Fibroblast of the aortic adventitia (primary cell): Measurements from ENCODE around the gene SDHAF4. TPM values are rescaled to one million over a fixed set of nuclear protein-coding genes. Genes with fewer than 3 reads are reported as not detected.
A peak's percentile ranks its signal among the peaks of the same experiment; 100 is the strongest.
"Not testable (repeated sequence)": the region's sequence is repeated elsewhere in the genome, so short reads cannot be mapped to it uniquely, and the experiment has no call there.

Source experiments
- DNase-seq: peaks from one replicate; pipeline ENCODE4 v3.0.0-alpha.2; 2010; ENCODE audit warnings: low read depth
- H3K4me3 ChIP-seq: 2 replicates; pipeline ENCODE4 v1.5.1; 2011; ENCODE audit warnings: low read depth, mild to moderate bottlenecking, control low read depth, low read length, moderate library complexity
- CTCF ChIP-seq: IDR thresholded peaks from 2 replicates; pipeline ENCODE4 v1.5.1; 2011; ENCODE audit warnings: mild to moderate bottlenecking, low read length, control low read depth, inconsistent platforms; ENCODE audit not compliant: insufficient read depth
- total RNA-seq: library from RNA; depleted of rRNA; stranded (reverse); fragments of >200 nt; gene quantifications from 2 replicates; pipeline ENCODE4 v1.2.3, GENCODE V29; 2012; ENCODE audit warnings: low replicate concordance

Gene SDHAF4
- total RNA-seq, 1 donor, result 8.0 TPM

- no peak for DNase-seq
- no peak for TF ChIP-seq CTCF
- no peak overlapping the region for H3K4me3 ChIP-seq
Measured at GRCh38 chr6:70531133-70531532, 35.6 kb upstream of the SDHAF4 start.

GRCh38 chr6:70537266-70537665 is 29.5 kb upstream of the SDHAF4 start:
- no peak for DNase-seq
- no peak for TF ChIP-seq CTCF
- H3K4me3 ChIP-seq, result no peak overlapping the region

DNA sequence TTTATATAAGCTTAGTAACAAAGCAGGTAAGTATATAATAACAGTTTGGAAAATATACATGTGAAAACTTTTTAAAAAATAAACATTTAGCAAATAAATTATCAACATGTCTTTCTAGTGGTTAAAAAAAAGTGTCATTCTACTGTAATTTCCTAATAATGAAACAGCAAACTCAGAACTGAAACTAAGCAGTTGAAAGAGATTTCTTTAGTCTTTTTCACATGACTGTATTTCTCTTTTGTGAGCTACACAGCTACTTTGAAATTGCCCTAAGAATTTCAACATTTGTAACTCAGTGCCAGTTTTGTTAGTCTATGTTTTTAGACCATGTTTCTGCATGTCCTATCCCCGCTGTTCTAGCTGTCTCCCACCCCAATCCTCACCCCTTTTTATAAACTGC is 28.4 kb upstream of the SDHAF4 start:
- H3K4me3 ChIP-seq, result no peak overlapping the region
- no peak for DNase-seq
- no peak for TF ChIP-seq CTCF

GRCh38 chr6:70547313-70547712 is 19.4 kb upstream of the SDHAF4 start:
- DNase-seq, result peak; percentile 46
- no peak overlapping the region for H3K4me3 ChIP-seq
- peak; percentile 62 for TF ChIP-seq CTCF

- TF ChIP-seq CTCF, result no peak
- DNase-seq, result no peak
- no peak overlapping the region for H3K4me3 ChIP-seq
Measured at GRCh38 chr6:70547905-70548304, 18.8 kb upstream of the SDHAF4 start.

DNA sequence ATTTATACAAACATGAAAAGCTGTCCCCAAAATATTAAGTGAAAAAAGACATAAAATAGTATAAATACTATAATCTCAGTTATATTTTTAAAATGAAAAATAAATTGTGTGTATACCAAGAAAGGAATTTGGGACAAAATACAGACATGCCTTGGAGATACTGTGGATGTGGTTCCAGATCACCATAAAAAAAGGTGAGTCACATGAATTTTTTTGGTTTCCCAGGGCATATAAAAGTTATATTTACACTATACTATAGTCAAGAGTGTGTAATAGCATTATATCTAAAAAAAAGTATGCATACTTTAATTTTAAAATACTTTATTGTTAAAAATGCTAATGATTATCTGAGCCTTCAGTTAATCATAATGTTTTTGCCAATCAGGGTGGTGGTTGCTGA is 17.4 kb upstream of the SDHAF4 start:
- no peak for TF ChIP-seq CTCF
- no peak overlapping the region for H3K4me3 ChIP-seq
- DNase-seq, result no peak

- DNase-seq, result no peak
- no peak for TF ChIP-seq CTCF
- H3K4me3 ChIP-seq, result no peak overlapping the region
Measured at GRCh38 chr6:70551566-70551965, 15.2 kb upstream of the SDHAF4 start.

GRCh38 chr6:70552286-70552940 is 14.3 kb upstream of the SDHAF4 start:
- H3K4me3 ChIP-seq, DNase-seq: not testable (repeated sequence)
